ENCODE results near the gene JAKMIP3.

Gene JAKMIP3

GRCh38 chr10:132045324-132045723, 20.4 kb upstream of the JAKMIP3 start:
- DNase-seq = no peak

DNA sequence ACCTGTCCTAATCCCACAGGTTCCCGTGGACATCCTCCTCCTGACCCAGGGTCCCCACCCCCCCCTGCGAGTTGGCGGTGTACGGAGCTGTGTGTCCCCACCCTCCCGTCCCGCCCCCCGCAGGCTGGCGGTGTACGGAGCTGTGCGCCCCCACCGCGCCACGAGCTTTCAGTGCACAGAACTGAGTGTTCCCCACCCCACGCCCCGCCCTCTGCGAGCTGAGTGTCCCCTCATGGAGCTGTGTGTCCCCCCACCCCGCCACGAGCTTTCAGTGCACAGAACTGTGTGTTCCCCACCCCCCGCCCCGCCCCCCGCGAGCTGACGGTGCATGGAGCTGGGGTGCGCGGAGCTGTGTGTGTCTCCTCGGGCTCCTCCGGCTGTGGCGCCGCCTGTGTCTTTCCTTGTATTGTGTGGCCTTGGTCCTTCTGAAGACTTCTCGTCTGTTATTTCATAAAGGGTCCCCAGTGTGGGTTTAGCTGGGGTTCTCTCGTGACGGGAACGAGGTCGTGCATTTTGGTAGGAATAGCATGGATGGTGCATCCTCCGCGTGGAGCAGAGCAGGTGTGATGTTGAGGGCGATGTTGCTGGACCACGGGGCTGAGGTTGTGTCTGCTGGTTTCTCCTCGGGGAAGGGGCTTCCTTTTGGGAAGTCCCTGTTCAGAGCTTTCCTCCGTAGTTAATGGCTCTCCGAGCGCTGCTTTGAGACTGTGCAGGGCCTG, 18.0 kb upstream of the JAKMIP3 start:
- DNase-seq = no peak

DNA sequence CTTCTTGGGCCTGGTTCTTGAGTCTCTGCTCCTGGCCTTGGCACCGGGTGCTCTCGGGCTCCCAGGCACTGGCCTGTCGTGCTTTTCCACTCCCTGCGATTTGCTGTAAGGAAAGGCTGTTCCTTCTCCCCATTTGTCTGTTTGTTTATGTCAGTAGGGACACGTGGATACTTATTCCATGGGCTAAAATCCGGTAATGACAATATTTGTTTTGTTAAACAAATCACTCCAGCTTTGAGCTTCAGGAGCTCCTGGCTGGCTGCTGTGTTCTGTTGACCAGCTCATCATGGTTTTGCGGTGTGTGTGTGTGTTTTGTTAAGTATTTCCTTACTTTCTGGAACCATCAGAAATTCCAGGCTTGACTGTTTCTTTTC, 17.5 kb upstream of the JAKMIP3 start:
- DNase-seq = no peak

DNA sequence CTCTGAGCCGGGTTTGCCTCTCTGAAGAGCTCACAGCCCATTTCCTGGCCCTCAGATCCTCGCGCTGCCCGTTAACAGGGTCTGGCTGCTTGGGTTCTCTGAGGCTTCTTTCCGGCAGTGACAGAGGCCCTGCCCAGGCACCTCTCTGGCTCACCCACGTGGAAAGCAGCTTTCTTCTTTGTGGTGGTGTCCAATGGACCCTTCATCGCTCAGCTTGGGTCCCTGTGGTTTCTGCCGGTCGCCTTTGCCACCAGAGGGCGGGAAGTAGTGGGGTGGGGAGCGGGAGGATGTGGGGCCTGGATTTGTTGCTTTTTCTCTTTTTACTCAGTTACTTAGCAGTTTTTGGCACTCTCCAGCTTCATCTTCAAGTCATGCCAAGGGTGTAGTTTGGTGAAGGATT, 15.6 kb upstream of the JAKMIP3 start:
- DNase-seq = no peak

DNA sequence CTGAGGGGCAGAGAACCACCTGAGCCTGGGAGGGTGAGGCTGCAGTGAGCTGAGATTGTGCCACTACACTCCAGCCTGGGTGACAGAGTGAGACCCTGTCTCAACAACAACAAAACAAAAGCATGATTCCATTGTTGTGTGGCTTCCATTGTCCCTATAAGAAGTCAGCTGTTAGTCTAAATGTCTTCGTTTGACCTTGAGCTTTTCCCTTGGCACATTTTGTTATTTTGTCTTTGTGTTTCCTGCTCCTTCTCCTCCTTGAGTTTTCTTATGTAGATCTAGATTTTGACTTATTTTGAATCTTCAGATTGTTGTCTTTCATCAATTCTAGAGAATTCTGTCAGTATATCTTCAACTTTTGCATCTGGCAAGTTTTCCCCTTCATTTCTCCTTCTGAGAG, 13.6 kb upstream of the JAKMIP3 start:
- DNase-seq = no peak

DNA sequence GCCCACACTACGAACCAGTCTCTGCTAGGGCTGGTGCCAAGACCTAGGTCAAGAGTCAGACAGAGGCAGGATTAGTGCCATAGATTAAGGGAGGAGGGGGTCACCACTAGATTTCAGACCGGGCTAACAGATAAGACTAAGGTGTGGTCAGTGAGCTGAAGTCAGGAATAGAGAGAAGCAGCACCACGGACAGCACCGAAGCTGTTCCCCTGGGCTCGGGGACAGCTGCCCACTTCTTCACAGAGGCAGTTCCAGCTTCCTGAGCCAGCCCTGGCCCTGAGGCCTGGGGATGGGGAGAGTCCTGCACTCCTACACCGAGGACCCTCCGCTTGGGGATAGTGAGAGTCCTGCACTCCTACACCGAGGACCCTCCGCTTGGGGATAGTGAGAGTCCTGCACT, 11.2 kb upstream of the JAKMIP3 start:
- no peak for DNase-seq

- no peak for DNase-seq
These were observed 10.1 kb upstream of the JAKMIP3 start for GRCh38 chr10:132055616-132056015.

DNA sequence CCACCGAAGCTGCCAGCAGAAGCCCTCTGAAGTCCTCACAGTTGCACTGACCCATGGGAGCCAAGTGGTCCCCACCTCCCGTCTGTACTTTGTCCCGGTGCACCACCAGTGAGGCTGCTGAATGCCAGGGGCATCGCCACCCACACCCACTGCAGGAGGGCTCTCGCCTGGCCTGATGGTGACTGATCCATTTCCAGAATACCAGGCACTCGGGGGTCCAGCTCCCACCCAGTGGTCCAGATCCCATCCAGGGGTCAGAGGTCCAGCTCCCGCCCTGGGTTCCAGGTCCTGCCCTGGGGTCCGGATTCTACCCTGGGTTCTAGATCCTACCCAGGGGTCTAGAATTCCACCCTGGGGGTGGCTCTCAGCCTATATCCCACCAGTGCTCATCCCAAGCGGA, 9.1 kb upstream of the JAKMIP3 start:
- DNase-seq = no peak

DNA sequence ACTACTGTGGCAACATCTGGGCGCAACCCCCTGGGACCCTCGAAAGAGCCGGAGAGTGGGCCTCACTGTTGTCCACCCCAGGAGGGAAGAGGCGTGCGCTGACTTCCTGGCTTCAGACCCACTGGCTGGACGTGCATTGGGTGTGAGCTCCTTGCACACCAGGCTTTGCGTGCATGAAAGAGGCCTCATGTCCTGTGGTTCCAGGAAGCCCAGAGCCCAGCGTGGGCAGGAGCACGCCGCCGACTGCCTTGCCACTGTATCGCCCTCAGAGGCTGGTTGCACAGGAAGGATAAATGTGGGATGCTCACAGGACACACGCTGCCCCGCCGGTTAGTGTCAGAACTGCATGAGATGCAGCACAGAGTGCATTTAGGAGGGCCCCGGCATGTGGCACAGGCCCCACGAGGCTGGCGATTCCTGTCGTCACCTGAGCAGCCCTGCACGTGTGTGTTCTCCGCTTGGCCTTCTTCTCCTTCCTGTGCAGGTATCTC, 8.5 kb upstream of the JAKMIP3 start:
- no peak for DNase-seq

DNA sequence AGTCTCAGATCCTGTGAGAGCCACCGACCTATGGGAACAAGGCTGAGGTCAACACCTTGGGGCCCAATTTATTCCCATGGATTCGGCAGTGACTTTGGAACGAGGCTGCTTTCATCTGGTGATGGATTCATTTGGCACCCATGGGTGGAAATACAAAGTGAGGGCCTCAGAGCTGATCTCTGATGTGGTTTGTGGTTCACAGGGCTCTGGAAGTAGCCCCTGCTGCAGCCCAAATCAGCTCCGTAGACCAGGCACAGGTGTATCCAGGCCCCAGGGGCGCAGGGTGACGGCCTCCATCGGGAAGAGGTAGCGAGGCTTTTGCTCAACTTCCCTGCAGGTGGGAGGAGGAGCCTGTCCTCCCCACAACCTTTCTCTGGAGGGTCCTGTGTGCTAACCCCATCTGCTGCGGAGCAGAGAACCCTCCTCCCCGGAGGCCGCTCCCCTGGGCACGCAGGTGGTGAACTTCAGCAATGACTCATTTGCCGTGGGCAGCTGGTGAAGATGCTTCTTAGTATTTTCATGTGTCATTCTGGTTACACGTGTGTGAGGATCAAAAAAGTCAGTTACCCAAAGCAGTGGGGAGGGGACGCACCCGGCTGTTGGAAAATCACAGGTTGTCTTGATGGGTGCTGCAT, 7.5 kb upstream of the JAKMIP3 start:
- DNase-seq = no peak

DNA sequence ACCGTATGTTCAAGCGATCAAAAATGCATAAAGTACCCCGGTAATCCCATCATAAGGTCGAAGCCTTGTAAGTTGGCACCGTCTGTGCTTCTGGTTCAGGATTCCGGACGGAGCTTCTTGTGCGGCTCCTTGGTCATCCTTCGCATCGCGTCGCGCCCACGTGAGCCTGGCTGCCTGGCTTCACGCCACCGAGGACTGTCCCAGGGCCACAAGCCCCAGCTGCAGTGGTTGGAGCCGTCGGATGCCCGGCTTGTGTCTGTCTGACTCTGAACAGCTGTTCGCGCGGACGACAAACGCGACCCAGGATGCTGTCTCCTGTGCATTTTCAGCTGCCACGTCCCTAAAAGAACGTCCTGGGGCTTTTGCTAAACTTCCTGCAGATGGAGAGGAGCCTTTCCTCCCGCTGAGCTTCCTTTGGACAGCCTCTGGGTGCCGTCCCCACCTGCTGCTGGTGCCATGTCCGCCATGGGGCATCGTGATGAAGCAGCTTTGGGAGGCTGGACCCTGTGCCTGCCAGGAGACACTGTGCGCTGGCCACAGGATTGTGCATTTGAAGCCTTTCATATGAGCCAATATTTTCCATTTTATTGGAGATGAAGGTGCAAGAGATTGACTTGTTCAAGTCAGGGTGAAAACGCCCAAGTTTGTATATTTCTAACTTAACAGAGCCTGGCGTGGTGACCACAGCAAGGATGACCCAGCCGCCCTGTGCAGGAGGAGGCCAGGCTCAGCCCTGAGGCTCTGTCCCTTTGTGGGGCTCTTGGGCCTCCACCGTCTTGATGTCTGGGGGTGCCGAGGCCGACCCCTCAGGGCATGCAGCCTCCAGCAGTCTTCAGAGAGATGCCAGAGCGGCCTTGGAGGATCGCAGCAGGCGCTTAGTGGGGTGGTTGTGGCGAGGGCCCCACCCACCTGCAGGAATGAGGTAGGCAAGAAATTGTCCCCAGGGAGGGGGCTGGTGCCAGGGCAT, 6.7 kb upstream of the JAKMIP3 start:
- no peak for DNase-seq

GRCh38 chr10:132059760-132060508, 5.8 kb upstream of the JAKMIP3 start:
- DNase-seq = no peak

DNA sequence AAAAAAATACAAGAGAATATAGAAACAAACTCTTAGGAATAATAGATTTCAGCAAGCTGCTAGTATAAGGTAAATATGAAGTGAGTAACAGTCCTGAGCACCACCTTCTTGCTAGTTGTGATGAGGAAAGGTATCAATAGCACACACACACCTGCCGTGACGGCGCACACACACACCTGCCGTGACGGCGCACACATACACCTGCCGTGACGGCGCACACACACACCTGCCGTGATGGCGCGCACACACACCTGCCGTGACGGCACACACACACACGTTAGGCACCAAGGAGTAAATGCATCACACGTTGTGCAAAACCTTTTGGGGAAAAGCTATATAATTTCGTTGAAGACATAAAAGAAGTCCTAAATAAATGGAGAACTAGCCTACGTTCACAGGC, 4.7 kb upstream of the JAKMIP3 start:
- no peak for DNase-seq

DNA sequence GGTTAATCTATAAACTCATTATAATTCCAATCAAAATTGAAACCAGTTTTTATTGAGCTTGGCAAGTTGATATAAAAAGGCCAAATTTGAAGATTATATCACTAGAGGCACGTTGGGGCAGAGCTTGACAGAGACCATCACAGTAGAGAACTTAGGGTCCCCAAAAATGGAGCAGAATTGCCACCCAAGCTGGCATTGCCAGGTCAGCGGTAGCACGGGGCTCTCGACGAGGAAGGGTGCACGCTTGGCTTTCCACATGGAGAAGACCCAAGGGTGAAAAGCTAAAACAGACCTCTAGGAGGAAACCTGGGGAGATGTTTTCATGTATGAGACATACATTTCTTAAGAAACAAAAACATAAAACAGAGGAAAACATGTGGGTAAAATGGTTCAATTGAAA, 4.3 kb upstream of the JAKMIP3 start:
- DNase-seq = no peak

- DNase-seq = no peak
These were observed 3.6 kb upstream of the JAKMIP3 start for GRCh38 chr10:132062116-132062515.

DNA sequence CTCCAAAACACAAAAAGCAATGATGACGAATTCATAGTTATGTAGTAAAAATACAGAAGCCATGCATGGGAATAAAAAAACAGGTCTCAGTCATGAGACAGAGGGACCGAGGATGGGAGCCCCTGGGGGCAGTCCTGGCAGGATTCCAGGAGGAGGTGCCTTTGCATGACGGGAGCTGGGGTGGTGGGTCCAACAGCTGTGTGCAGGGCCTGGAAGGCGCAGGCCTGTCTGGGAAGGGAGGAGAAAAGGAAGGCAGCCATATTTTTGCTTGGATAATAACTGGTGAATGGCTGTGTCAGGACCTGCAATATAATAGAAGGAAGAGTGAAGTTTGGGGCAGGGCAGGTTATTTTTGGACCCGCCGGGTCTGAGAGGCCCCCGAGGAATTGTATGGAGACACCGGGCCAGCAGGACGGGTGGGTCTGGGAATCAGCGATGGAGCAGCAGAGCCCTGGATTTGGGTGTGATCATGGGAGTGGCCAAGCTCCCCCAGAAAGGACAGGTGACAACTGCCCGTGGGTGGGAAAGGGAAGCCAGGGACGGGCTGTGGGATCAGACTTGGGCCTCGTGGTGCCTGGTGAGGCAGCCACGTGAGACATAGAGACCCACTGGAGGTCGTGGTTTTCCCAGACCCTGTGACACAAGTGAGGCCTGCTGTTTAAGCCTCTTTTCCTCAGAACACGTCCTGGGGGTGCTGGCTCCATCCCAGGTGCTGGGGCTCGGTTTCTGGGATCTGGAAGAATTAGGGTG, 2.9 kb upstream of the JAKMIP3 start:
- DNase-seq = no peak

DNA sequence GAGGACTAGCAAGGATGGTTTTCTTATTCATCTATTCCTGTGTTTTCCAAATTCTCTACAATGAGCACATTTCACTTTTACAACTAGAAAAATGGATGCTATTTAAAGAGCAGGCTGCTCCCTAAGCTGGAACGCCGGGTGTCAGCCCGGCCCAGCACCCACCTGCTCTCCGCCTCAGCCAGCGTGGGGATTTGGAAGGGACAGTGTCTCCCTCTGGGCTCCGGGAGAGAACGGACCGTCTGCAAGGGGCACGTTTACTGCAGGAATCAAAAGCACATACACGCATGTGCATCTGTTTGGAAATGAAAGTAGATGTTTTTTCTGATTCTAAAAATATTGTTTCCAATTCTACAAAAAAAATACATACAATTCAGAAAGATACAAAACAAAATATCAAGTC, 2.3 kb upstream of the JAKMIP3 start:
- no peak for DNase-seq

DNA sequence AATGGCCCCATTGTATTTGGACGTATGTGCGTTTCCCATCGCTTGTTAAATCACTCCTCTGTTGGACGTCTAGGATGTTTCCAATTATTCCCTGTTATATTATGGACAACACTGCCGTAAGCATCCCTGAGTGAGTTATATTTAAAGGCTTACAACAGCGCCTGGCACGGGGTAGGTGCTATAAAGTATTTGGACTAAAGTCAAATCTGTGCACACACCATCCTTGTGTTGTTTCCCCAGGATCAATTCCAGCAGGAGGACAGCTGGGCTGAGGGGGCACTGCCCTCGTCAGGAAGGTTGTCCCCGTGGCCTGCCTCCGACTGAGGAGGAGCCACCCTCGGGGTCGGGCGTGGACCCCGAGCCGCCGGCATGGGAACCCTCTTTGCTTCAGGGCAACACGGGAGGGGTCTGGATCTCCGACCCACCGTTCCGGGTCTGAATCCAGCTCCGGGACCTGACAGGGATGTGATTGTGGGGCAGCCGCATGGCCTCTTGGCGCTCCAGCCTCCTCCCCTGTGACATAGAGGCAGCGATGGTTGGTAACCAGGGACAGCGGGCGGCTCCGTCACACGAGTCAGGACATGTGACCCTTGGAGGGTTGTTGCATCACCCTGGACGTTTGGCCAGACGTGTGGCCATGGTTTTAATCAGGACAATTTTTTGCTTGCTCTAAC, 1.5 kb upstream of the JAKMIP3 start:
- DNase-seq = no peak

GRCh38 chr10:132064771-132065437, 842 bp upstream of the JAKMIP3 start:
- no peak for DNase-seq

GRCh38 chr10:132066186-132066585, 440 bp downstream of the JAKMIP3 start:
- DNase-seq = no peak

GRCh38 chr10:132066812-132067211, 1.1 kb downstream of the JAKMIP3 start:
- DNase-seq = no peak
